Activated T-helper 2 cell treated with anti-CD3 and anti-CD28 coated beads, Interferon-gamma antibody, Interleukin-2, Interleukin-4, amounts not matched to agents 10 μg/mL and 5 μg/mL and 100 μg/mL, durations not matched to agents 14 hours and 24 hours and 36 hours (primary cell): ENCODE data around the gene ASCL2. TPM values are rescaled to one million over a fixed set of nuclear protein-coding genes. Genes with fewer than 3 reads are reported as not detected.

Experiments
- DNase-seq: peaks from one replicate; pipeline ENCODE4 v3.0.0; 2021; ENCODE audit warnings: low spot score
- H3K27ac Mint-ChIP-seq: one replicate; pipeline ENCODE4 v1.8.0; 2021; ENCODE audit warnings: mixed read lengths
- H3K27me3 Mint-ChIP-seq: one replicate; pipeline ENCODE4 v1.8.0; 2021; ENCODE audit warnings: low read depth, mixed read lengths
- H3K36me3 Mint-ChIP-seq: one replicate; pipeline ENCODE4 v1.8.0; 2021; ENCODE audit warnings: low read depth, mixed read lengths
- H3K4me1 Mint-ChIP-seq: one replicate; pipeline ENCODE4 v1.8.0; 2021; ENCODE audit warnings: low read depth, mixed read lengths
- H3K4me3 Mint-ChIP-seq: one replicate; pipeline ENCODE4 v1.8.0; 2021; ENCODE audit warnings: low read depth, mild to moderate bottlenecking, moderate library complexity, mixed read lengths
- H3K9me3 Mint-ChIP-seq: one replicate; pipeline ENCODE4 v1.8.0; 2021; ENCODE audit warnings: mixed read lengths
- intact Hi-C: fragments of 100-400 bp; cut with micrococcal nuclease; formaldehyde crosslinking; loops from one replicate; pipeline ENCODE4 v1.15.1; 2023
- total RNA-seq: library from RNA; stranded (reverse); gene quantifications from 2 replicates; pipeline ENCODE4 v1.2.3, GENCODE V29; 2022

The ASCL2 gene
- total RNA-seq, result 0.23 and 0.25 TPM in 2 replicates

- Mint-ChIP-seq H3K4me3 (no peak within 1 kb of the TSS), H3K36me3 (no peaks in the 10 kb centered on the region), H3K9me3 (no peaks in the 10 kb centered on the region), H3K27me3 (peaks cover 22% of the 10 kb centered on the region), H3K27ac (no peak within 1 kb of the TSS), H3K4me1 (peaks cover 12% of the 10 kb centered on the region)
- intact Hi-C loops, result no loop called here
- DNase-seq, result peak; percentile 8
Measured at GRCh38 chr11:2270322-2271076, at the start of gene ASCL2. Gene ASCL2 (minus strand): TSS chr11:2270588. CDS start chr11:2270332, 256 bp downstream.

GRCh38 chr11:2319791-2320472 is 49.5 kb upstream of the ASCL2 start:
- no peak for DNase-seq
- intact Hi-C loops, result no loop called here
- no peaks in the 10 kb centered on the region for H3K4me1 Mint-ChIP-seq

GRCh38 chr11:2318707-2319106 is 48.3 kb upstream of the ASCL2 start:
- peaks cover 7% of the 10 kb centered on the region for H3K27me3 Mint-ChIP-seq
- intact Hi-C loops, result no loop called here
- H3K27ac Mint-ChIP-seq, result no peak overlapping the region
- no peak for DNase-seq
- H3K9me3 Mint-ChIP-seq, result no peaks in the 10 kb centered on the region
- no peaks in the 10 kb centered on the region for H3K36me3 Mint-ChIP-seq
- no peaks in the 10 kb centered on the region for H3K4me1 Mint-ChIP-seq
- H3K4me3 Mint-ChIP-seq, result no peak overlapping the region

More at GRCh38 chr11:2319791-2320472, 49.5 kb upstream of the ASCL2 start:
- Mint-ChIP-seq H3K27ac (no peak overlapping the region), H3K4me3 (no peak overlapping the region), H3K9me3 (no peaks in the 10 kb centered on the region), H3K27me3 (peaks cover 7% of the 10 kb centered on the region), H3K36me3 (no peaks in the 10 kb centered on the region)

- no peak overlapping the region for H3K4me3 Mint-ChIP-seq
- intact Hi-C loops, result no loop called here
- no peaks in the 10 kb centered on the region for H3K9me3 Mint-ChIP-seq
Measured at GRCh38 chr11:2318123-2318522, 47.7 kb upstream of the ASCL2 start.

GRCh38 chr11:2317354-2318050 is 47.1 kb upstream of the ASCL2 start:
- Mint-ChIP-seq H3K4me1 (no peaks in the 10 kb centered on the region), H3K36me3 (no peaks in the 10 kb centered on the region), H3K9me3 (no peaks in the 10 kb centered on the region), H3K27me3 (no peaks in the 10 kb centered on the region), H3K27ac (no peak overlapping the region), H3K4me3 (no peak overlapping the region)
- no peak for DNase-seq
- intact Hi-C loops, result no loop called here

More at GRCh38 chr11:2318123-2318522, 47.7 kb upstream of the ASCL2 start:
- no peak for DNase-seq
- Mint-ChIP-seq H3K36me3 (no peaks in the 10 kb centered on the region), H3K27ac (no peak overlapping the region), H3K4me1 (no peaks in the 10 kb centered on the region), H3K27me3 (peaks cover 1% of the 10 kb centered on the region)

GRCh38 chr11:2316963-2317244 is 46.5 kb upstream of the ASCL2 start:
- Mint-ChIP-seq H3K4me1 (no peaks in the 10 kb centered on the region), H3K9me3 (no peaks in the 10 kb centered on the region), H3K36me3 (no peaks in the 10 kb centered on the region), H3K4me3 (no peak overlapping the region), H3K27ac (no peak overlapping the region), H3K27me3 (no peaks in the 10 kb centered on the region)
- intact Hi-C loops, result no loop called here
- DNase-seq, result no peak

GRCh38 chr11:2316169-2316962 is 46.0 kb upstream of the ASCL2 start:
- DNase-seq, result no peak
- no peaks in the 10 kb centered on the region for H3K4me1 Mint-ChIP-seq
- H3K27ac Mint-ChIP-seq, result no peak overlapping the region
- H3K4me3 Mint-ChIP-seq, result no peak overlapping the region
- intact Hi-C loops, result no loop called here
- no peaks in the 10 kb centered on the region for H3K36me3 Mint-ChIP-seq
- no peaks in the 10 kb centered on the region for H3K9me3 Mint-ChIP-seq
- H3K27me3 Mint-ChIP-seq, result no peaks in the 10 kb centered on the region

- Mint-ChIP-seq H3K4me3 (no peak overlapping the region), H3K27ac (no peak overlapping the region), H3K27me3 (no peaks in the 10 kb centered on the region), H3K36me3 (no peaks in the 10 kb centered on the region), H3K4me1 (no peaks in the 10 kb centered on the region), H3K9me3 (no peaks in the 10 kb centered on the region)
- no peak for DNase-seq
- intact Hi-C loops, result no loop called here
Measured at GRCh38 chr11:2315395-2316168, 45.2 kb upstream of the ASCL2 start.

- Mint-ChIP-seq H3K4me1 (no peaks in the 10 kb centered on the region), H3K27me3 (no peaks in the 10 kb centered on the region), H3K9me3 (no peaks in the 10 kb centered on the region), H3K4me3 (no peak overlapping the region), H3K36me3 (no peaks in the 10 kb centered on the region), H3K27ac (no peak overlapping the region)
- no peak for DNase-seq
- intact Hi-C loops, result no loop called here
Measured at GRCh38 chr11:2314525-2315394, 44.4 kb upstream of the ASCL2 start.

- intact Hi-C loops, result no loop called here
- H3K4me3 Mint-ChIP-seq, result no peak overlapping the region
- H3K9me3 Mint-ChIP-seq, result no peaks in the 10 kb centered on the region
- no peak overlapping the region for H3K27ac Mint-ChIP-seq
- DNase-seq, result no peak
- H3K4me1 Mint-ChIP-seq, result no peaks in the 10 kb centered on the region
- H3K36me3 Mint-ChIP-seq, result no peaks in the 10 kb centered on the region
- no peaks in the 10 kb centered on the region for H3K27me3 Mint-ChIP-seq
Measured at GRCh38 chr11:2314136-2314524, 43.7 kb upstream of the ASCL2 start.

GRCh38 chr11:2313051-2313951 is 42.9 kb upstream of the ASCL2 start:
- Mint-ChIP-seq H3K27me3 (no peaks in the 10 kb centered on the region), H3K9me3 (no peaks in the 10 kb centered on the region), H3K4me3 (no peak overlapping the region), H3K4me1 (no peaks in the 10 kb centered on the region), H3K36me3 (no peaks in the 10 kb centered on the region), H3K27ac (no peak overlapping the region)
- no peak for DNase-seq
- intact Hi-C loops, result no loop called here
